SK-N-SH (cell line): Measurements from ENCODE around the gene NEK6. TPM values are rescaled to one million over a fixed set of nuclear protein-coding genes. Genes with fewer than 3 reads are reported as not detected.

Experiments
- CTCF ChIA-PET: fragments of 300-600, 350-600 bp; formaldehyde crosslinking; extraction: SDS; loops from one replicate; lab custom pipeline; 2021; lab: Yijun Ruan, JAX
- POLR2A ChIA-PET: fragments of 350-600 bp; sonication (Branson Sonifier 250); formaldehyde crosslinking; extraction: SDS; loops from one replicate; lab custom pipeline; 2020; ENCODE audit warnings: antibody characterized with exemption, inconsistent platforms; lab: Yijun Ruan, JAX
- DNase-seq: peaks from one replicate; pipeline ENCODE4 v3.0.0; 2012
- H2AFZ ChIP-seq: fragments of 200-600 bp; sonication (generic); 2 replicates; pipeline ENCODE4 v1.8.1; 2016; ENCODE audit warnings: antibody characterized with exemption, mild to moderate bottlenecking, low read depth
- H3F3A ChIP-seq: fragments of 200-600 bp; sonication (generic); replicated peaks from 2 replicates; pipeline ENCODE3; 2016; ENCODE audit warnings: antibody characterized with exemption, mild to moderate bottlenecking; ENCODE audit not compliant: insufficient read depth
- H3K27ac ChIP-seq, 2 experiments: fragments of 200-500 bp in 1 of 2; fragments of 200-600 bp in 1 of 2; sonication (Bioruptor generic) in 1 of 2; sonication (generic), shearing (Covaris generic) in 1 of 2; 2 replicates each; pipeline versions ENCODE4 v1.5.1 to v1.6.1; 2014 to 2016; ENCODE audit warnings: low read depth in 2 of 2, inconsistent platforms in 1 of 2, low read length in 1 of 2, mild to moderate bottlenecking in 1 of 2, mixed read lengths in 1 of 2
- H3K27me3 ChIP-seq: fragments of 200-600 bp; sonication (generic), shearing (Covaris generic); 2 replicates; pipeline ENCODE4 v1.6.1; 2016; ENCODE audit warnings: mixed run types; ENCODE audit not compliant: insufficient read depth
- H3K36me3 ChIP-seq, 2 experiments: fragments of 200-500 bp in 1 of 2; fragments of 200-600 bp in 1 of 2; sonication (Bioruptor generic) in 1 of 2; sonication (generic) in 1 of 2; replicated peaks in 1 of 2; 2 replicates each; pipeline versions ENCODE3 to v1.5.1; 2014 to 2016; ENCODE audit warnings: low read length in 1 of 2, mild to moderate bottlenecking in 1 of 2; ENCODE audit not compliant: insufficient read depth in 2 of 2, control insufficient read depth in 1 of 2
- H3K4me1 ChIP-seq, 2 experiments: fragments of 200-500 bp in 1 of 2; fragments of 200-600 bp in 1 of 2; sonication (Bioruptor generic) in 1 of 2; sonication (generic), shearing (Covaris generic) in 1 of 2; 2 replicates each; pipeline versions ENCODE4 v1.5.1 to v1.6.1; 2014 to 2016; ENCODE audit warnings: low read depth in 1 of 2, low read length in 1 of 2, mixed run types in 1 of 2; ENCODE audit not compliant: insufficient read depth in 2 of 2, control insufficient read depth in 1 of 2
- H3K4me2 ChIP-seq: fragments of 200-600 bp; sonication (generic), shearing (Covaris generic); 2 replicates; pipeline ENCODE4 v1.6.1; 2017; ENCODE audit warnings: mixed run types
- H3K4me3 ChIP-seq, 2 experiments: fragments of 200-500 bp in 1 of 2; fragments of 200-600 bp in 1 of 2; sonication (Bioruptor generic) in 1 of 2; sonication (generic), shearing (Covaris generic) in 1 of 2; 2 replicates each; pipeline versions ENCODE4 v1.5.1 to v1.8.1; 2014 to 2016; ENCODE audit warnings: low read depth in 2 of 2, inconsistent platforms in 1 of 2, low read length in 1 of 2, mild to moderate bottlenecking in 1 of 2, mixed read lengths in 1 of 2, moderate library complexity in 1 of 2
- H3K79me2 ChIP-seq: fragments of 200-600 bp; sonication (generic); 2 replicates; pipeline ENCODE4 v1.8.1; 2017; ENCODE audit warnings: mild to moderate bottlenecking; ENCODE audit not compliant: insufficient read depth
- H3K9ac ChIP-seq: fragments of 200-600 bp; sonication (generic); 2 replicates; pipeline ENCODE4 v1.6.1; 2017; ENCODE audit warnings: mixed run types
- H3K9me2 ChIP-seq: fragments of 200-600 bp; sonication (generic); 2 replicates; pipeline ENCODE4 v1.6.1; 2017; ENCODE audit warnings: mixed run types
- H3K9me3 ChIP-seq: fragments of 200-600 bp; sonication (generic); 2 replicates; pipeline ENCODE4 v1.6.1; 2017; ENCODE audit warnings: mixed run types, mild to moderate bottlenecking, moderate library complexity
- H4K20me1 ChIP-seq: fragments of 200-600 bp; sonication (generic); 2 replicates; pipeline ENCODE4 v1.6.1; 2017; ENCODE audit warnings: mild to moderate bottlenecking, mixed run types; ENCODE audit not compliant: insufficient read depth
- CTCF ChIP-seq: fragments of 200-600 bp; sonication (generic); IDR thresholded peaks from 2 replicates; pipeline ENCODE4 v1.6.1; 2017; ENCODE audit warnings: antibody characterized with exemption, mild to moderate bottlenecking, moderate library complexity
- FOSL2 ChIP-seq: IDR thresholded peaks from 2 replicates; pipeline ENCODE4 v1.4.0; 2012; ENCODE audit warnings: low read depth, mild to moderate bottlenecking, moderate library complexity, borderline replicate concordance
- FOXM1 ChIP-seq: IDR thresholded peaks from 2 replicates; pipeline ENCODE4 v1.4.0; 2012; ENCODE audit warnings: low read depth, mild to moderate bottlenecking
- MAX ChIP-seq: IDR thresholded peaks from 2 replicates; pipeline ENCODE4 v1.4.0; 2012; ENCODE audit warnings: low read depth
- NFIC ChIP-seq: IDR thresholded peaks from 2 replicates; pipeline ENCODE4 v1.4.0; 2012; ENCODE audit warnings: borderline replicate concordance
- RAD21 ChIP-seq: IDR thresholded peaks from 2 replicates; pipeline ENCODE4 v1.6.1; 2012; ENCODE audit warnings: mild to moderate bottlenecking, low read length
- REST ChIP-seq: IDR thresholded peaks from 2 replicates; pipeline ENCODE4 v1.6.1; 2012; ENCODE audit warnings: mild to moderate bottlenecking, low read depth, low read length, moderate library complexity
- TAF1 ChIP-seq: IDR thresholded peaks from 2 replicates; pipeline ENCODE4 v1.6.1; 2012; ENCODE audit warnings: low read depth, mild to moderate bottlenecking, low read length, moderate library complexity, borderline replicate concordance
- TCF12 ChIP-seq: IDR thresholded peaks from 2 replicates; pipeline ENCODE4 v1.4.0; 2012
- USF2 ChIP-seq: fragments of 150-350 bp; IDR thresholded peaks from 2 replicates; pipeline ENCODE4 v1.6.1; 2017; ENCODE audit warnings: antibody characterized with exemption, low read length, low read depth, borderline replicate concordance
- WGBS: methylation state at CpG from one replicate; pipeline ENCODE4 v1.1.6; 2017; ENCODE audit warnings: low lambda C conversion rate; 5-methylcytosine and 5-hydroxymethylcytosine counted together
- polyA plus RNA-seq, 3 experiments: library from polyadenylated mRNA; depleted of rRNA; stranded (reverse); fragments of >200 nt; gene quantifications; 2 replicates each; pipeline ENCODE4 v1.2.3, GENCODE V29; 2012

Gene NEK6
- polyA plus RNA-seq, 1 of the 3 experiments (the other 2 are of a cell fraction): 89.8 TPM

GRCh38 chr9:124279531-124280175 lies 21.9 kb downstream of the NEK6 start (continued):
- TF ChIP-seq CTCF (no peak), MAX (no peak), TAF1 (no peak)

- H3K79me2 ChIP-seq: peaks cover 100% of the 10 kb centered on the region
- H3K36me3 ChIP-seq: peaks cover 0 to 3% of the 10 kb centered on the region in 2 experiments
- no peaks in the 10 kb centered on the region for H3K27me3 ChIP-seq
- H3K9me3 ChIP-seq: no peaks in the 10 kb centered on the region
- no peak for DNase-seq
- peaks cover 9 to 11% of the 10 kb centered on the region in 2 experiments; a peak in 2 of 4 replicates for H3K4me1 ChIP-seq
- no peaks in the 10 kb centered on the region for H3K9me2 ChIP-seq
- TF ChIP-seq TCF12: peak; percentile 4; the same call in 1 of the 2 replicates
- TF ChIP-seq FOXM1: no peak
- no peak for TF ChIP-seq USF2
- no peak for TF ChIP-seq FOSL2
- no peak for TF ChIP-seq MAX
- TF ChIP-seq NFIC: peak; percentile 55; the same call in 1 of the 2 replicates
- no peak for TF ChIP-seq REST
- TF ChIP-seq RAD21: no peak
- CTCF ChIA-PET: interaction anchor here (0.6 kb wide), 1 partner anchor 1043 kb away, joined by 3 read pairs; no protein-coding TSS in a partner anchor
- H3K9ac ChIP-seq: no peak overlapping the region
- peak overlapping the region; percentile 30 to 62; a peak in 2 of 4 replicates for H3K27ac ChIP-seq
- 69% methylated on average over 14 of the region's 16 CpGs for WGBS
- peaks cover 6% of the 10 kb centered on the region for H3F3A ChIP-seq
- H3K4me3 ChIP-seq: no peak overlapping the region
- H2AFZ ChIP-seq: no peak overlapping the region
- peaks cover 99% of the 10 kb centered on the region for H4K20me1 ChIP-seq
- H3K4me2 ChIP-seq: 0 out of 2 replicates have a peak overlapping the region, but pooled peaks have one; percentile 9
- POLR2A ChIA-PET: no interaction called here
These were observed 22.5 kb downstream of the NEK6 start for GRCh38 chr9:124280176-124280691.
